Ovary (tissue), 3 donors: Measurements from ENCODE around the gene CGB5.

Experiments
- POLR2A ChIP-seq: fragments of 450-650 bp; IDR thresholded peaks from one replicate; pipeline ENCODE4 v1.6.1; 2017; ENCODE audit warnings: antibody characterized with exemption, mild to moderate bottlenecking, moderate library complexity
- TF ChIP-seq, protein P1 (sequence below), 3 donors: fragments of 450-650 bp in 2 of 3; fragments of 200-600 bp in 1 of 3; IDR thresholded peaks; one replicate each; pipeline versions ENCODE4 v1.5.1 to v1.8.0; 2016 to 2022; ENCODE audit warnings: antibody characterized with exemption in 3 of 3, mild to moderate bottlenecking in 1 of 3
- donor health status: DM: no; HTN: no; CAD: no.

- TF ChIP-seq, protein P1, sequence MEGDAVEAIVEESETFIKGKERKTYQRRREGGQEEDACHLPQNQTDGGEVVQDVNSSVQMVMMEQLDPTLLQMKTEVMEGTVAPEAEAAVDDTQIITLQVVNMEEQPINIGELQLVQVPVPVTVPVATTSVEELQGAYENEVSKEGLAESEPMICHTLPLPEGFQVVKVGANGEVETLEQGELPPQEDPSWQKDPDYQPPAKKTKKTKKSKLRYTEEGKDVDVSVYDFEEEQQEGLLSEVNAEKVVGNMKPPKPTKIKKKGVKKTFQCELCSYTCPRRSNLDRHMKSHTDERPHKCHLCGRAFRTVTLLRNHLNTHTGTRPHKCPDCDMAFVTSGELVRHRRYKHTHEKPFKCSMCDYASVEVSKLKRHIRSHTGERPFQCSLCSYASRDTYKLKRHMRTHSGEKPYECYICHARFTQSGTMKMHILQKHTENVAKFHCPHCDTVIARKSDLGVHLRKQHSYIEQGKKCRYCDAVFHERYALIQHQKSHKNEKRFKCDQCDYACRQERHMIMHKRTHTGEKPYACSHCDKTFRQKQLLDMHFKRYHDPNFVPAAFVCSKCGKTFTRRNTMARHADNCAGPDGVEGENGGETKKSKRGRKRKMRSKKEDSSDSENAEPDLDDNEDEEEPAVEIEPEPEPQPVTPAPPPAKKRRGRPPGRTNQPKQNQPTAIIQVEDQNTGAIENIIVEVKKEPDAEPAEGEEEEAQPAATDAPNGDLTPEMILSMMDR (IDR thresholded peaks at IDR 0.05) = no peak
- no peak for TF ChIP-seq POLR2A
These were observed 25.4 kb downstream of the CGB5 start for GRCh38 chr19:49069026-49069425.
